Keratinocyte (primary cell): ENCODE results near the gene IQGAP3.

Source experiments
- EZH2 ChIP-seq: IDR thresholded peaks from one replicate; pipeline ENCODE4 v1.6.1; 2012; ENCODE audit warnings: inconsistent platforms, mild to moderate bottlenecking, low read length, moderate library complexity
- TF ChIP-seq, protein P1 (sequence below), 3 experiments: IDR thresholded peaks in 1 of 3; conservative IDR thresholded peaks in 1 of 3; optimal IDR thresholded peaks in 1 of 3; 2 replicates in 2 of 3; 3 replicates in 1 of 3; pipeline versions ENCODE3 to v1.5.1; 2011; ENCODE audit warnings: low read length in 3 of 3, mild to moderate bottlenecking in 3 of 3, moderate library complexity in 2 of 3, control low read depth in 1 of 3, inconsistent platforms in 1 of 3; ENCODE audit not compliant: insufficient read depth in 2 of 3; ENCODE audit errors: extremely low read depth in 1 of 3

DNA sequence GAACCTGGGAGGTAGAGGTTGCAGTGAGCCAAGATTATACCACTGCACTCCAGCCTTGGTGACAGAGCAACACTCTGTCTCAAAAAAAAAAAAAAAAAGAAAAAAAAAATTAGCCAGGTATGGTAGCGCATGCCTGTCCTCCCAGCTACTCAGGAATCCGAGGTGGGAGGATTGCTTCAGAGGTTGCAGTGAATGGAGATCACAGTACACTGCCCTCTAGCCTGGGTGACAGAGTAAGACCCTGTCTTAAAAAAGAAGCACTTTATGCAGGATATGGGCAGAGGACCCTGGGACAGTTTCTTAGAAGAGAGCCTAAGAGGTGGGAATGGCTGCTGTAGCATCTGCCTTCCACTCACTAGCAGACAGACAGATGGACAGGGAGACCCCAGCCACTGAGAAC, 23.0 kb downstream of the IQGAP3 start:
- TF ChIP-seq, protein P1, sequence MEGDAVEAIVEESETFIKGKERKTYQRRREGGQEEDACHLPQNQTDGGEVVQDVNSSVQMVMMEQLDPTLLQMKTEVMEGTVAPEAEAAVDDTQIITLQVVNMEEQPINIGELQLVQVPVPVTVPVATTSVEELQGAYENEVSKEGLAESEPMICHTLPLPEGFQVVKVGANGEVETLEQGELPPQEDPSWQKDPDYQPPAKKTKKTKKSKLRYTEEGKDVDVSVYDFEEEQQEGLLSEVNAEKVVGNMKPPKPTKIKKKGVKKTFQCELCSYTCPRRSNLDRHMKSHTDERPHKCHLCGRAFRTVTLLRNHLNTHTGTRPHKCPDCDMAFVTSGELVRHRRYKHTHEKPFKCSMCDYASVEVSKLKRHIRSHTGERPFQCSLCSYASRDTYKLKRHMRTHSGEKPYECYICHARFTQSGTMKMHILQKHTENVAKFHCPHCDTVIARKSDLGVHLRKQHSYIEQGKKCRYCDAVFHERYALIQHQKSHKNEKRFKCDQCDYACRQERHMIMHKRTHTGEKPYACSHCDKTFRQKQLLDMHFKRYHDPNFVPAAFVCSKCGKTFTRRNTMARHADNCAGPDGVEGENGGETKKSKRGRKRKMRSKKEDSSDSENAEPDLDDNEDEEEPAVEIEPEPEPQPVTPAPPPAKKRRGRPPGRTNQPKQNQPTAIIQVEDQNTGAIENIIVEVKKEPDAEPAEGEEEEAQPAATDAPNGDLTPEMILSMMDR (optimal IDR thresholded peaks at IDR 0.05 in 1 of 3, IDR thresholded peaks at IDR 0.05 in 1 of 3, conservative IDR thresholded peaks at IDR 0.05 in 1 of 3; ENCODE audit: extremely low read depth in 1 of 3, insufficient read depth in 2 of 3, low read length in 3 of 3): no peak
- no peak for TF ChIP-seq EZH2
